ENCODE results near the gene CAMKV. TPM values are rescaled to one million over a fixed set of nuclear protein-coding genes. Genes with fewer than 3 reads are reported as not detected.

Gene CAMKV
- total RNA-seq, 1 experiment from 2014 or later, result 0.10 TPM

GRCh38 chr3:49886922-49887265, 17.2 kb upstream of the CAMKV start:
- Histone ChIP-seq H3K27me3 (ENCODE audit: insufficient read depth, low read length) (no peaks in the 10 kb centered on the region), H3K4me3 (replicated peaks in 1 of 2; ENCODE audit: low read depth in 1 of 2, low read length in 2 of 2) (no peak overlapping the region), H2AFZ (ENCODE audit: low read depth, low read length, poor library complexity, severe bottlenecking) (no peak overlapping the region), H3K9me3 (ENCODE audit: control insufficient read depth in 1 of 2, insufficient read depth in 1 of 2, low read depth in 1 of 2, low read length in 2 of 2) (no peaks in the 10 kb centered on the region), H3K9me2 (ENCODE audit: insufficient read depth) (no peaks in the 10 kb centered on the region), H3K4me2 (ENCODE audit: low read length) (no peak overlapping the region), H3K79me2 (ENCODE audit: insufficient read depth, low read length) (no peaks in the 10 kb centered on the region), H3K36me3 (ENCODE audit: control insufficient read depth in 1 of 2, insufficient read depth in 2 of 2, low read length in 2 of 2) (peaks cover 10 to 31% of the 10 kb centered on the region in 2 experiments; a peak in 3 of 4 replicates), H3K9ac (ENCODE audit: low read length) (no peak overlapping the region), H3K27ac (ENCODE audit: low read depth, low read length) (no peak overlapping the region), H4K20me1 (ENCODE audit: insufficient read depth) (no peaks in the 10 kb centered on the region), H3K4me1 (ENCODE audit: control insufficient read depth in 1 of 2, insufficient read depth in 2 of 2, low read length in 2 of 2) (peaks cover 0 to 8% of the 10 kb centered on the region in 2 experiments; a peak in 1 of 4 replicates)
- ChIA-PET RAD21 (ENCODE audit: low non-redundant PET in 1 of 2, low total read pairs in 2 of 2, uncharacterized antibody in 2 of 2, unreplicated experiment in 2 of 2) (no interaction called here), CTCF (no interaction called here), POLR2A (no interaction called here)
- DNase-seq (ENCODE audit: low read depth, low spot score), result no peak
- intact Hi-C loops (cut with micrococcal nuclease), result no loop called here
- no TSS peak for BruUV-seq (replicated peaks)
- ATAC-seq, result no peak
- no peak for TF ChIP-seq ELF1 (IDR thresholded peaks at IDR 0.05; ENCODE audit: borderline replicate concordance, low read depth)
- no peak for TF ChIP-seq RAD21 (IDR thresholded peaks at IDR 0.05; ENCODE audit: low read depth)
- TF ChIP-seq CTCF (IDR thresholded peaks at IDR 0.05 in 2 of 3, conservative IDR thresholded peaks at IDR 0.05 in 1 of 3; ENCODE audit: borderline replicate concordance in 1 of 3, insufficient read depth in 1 of 3, low read depth in 2 of 3, low read length in 2 of 3), result no peak
- no peak for TF ChIP-seq ZBTB33 (IDR thresholded peaks at IDR 0.05; ENCODE audit: extremely low read depth, insufficient replicate concordance, low read length)
- no peak for TF ChIP-seq MAX (IDR thresholded peaks at IDR 0.05)
- TF ChIP-seq POLR2A (IDR thresholded peaks at IDR 0.05; ENCODE audit: borderline replicate concordance, extremely low read depth, insufficient read depth, insufficient read length), result no peak
- TF ChIP-seq SRF (IDR thresholded peaks at IDR 0.05; ENCODE audit: low read depth), result no peak
